WTC11 (cell line): ENCODE data around the gene F10. TPM values are rescaled to one million over a fixed set of nuclear protein-coding genes. Genes with fewer than 3 reads are reported as not detected.

Source experiments
- ATAC-seq: fragments of 200-7000 bp; cut with Tn5 transposase; 2 replicates; pipeline ENCODE4 v1.10.0; 2021; ENCODE audit warnings: mild to moderate bottlenecking, moderate library complexity
- CTCF ChIA-PET: fragments of 300-600 bp; sonication (Branson Sonifier 250); formaldehyde crosslinking; loops from one replicate; lab custom pipeline; 2021; ENCODE audit warnings: antibody characterized with exemption; lab: Charles Lee
- POLR2A ChIA-PET: fragments of 350-600 bp; sonication (Branson Sonifier 250); formaldehyde crosslinking; loops from one replicate; lab custom pipeline; 2021; ENCODE audit warnings: antibody characterized with exemption; lab: Charles Lee
- DNase-seq: peaks from one replicate; pipeline ENCODE4 v3.0.0; 2021; ENCODE audit warnings: low spot score
- H3K27ac Mint-ChIP-seq: 2 replicates; pipeline ENCODE4 v1.8.0; 2021; ENCODE audit warnings: mixed read lengths
- H3K27me3 Mint-ChIP-seq: 2 replicates; pipeline ENCODE4 v1.8.0; 2021; ENCODE audit warnings: low read depth, mild to moderate bottlenecking, moderate library complexity, mixed read lengths
- H3K36me3 Mint-ChIP-seq: 2 replicates; pipeline ENCODE4 v1.8.0; 2021; ENCODE audit warnings: mixed read lengths
- H3K4me1 Mint-ChIP-seq: 2 replicates; pipeline ENCODE4 v1.8.0; 2022; ENCODE audit warnings: mixed read lengths
- H3K4me3 Mint-ChIP-seq: 2 replicates; pipeline ENCODE4 v1.8.0; 2021; ENCODE audit warnings: mild to moderate bottlenecking, moderate library complexity, mixed read lengths
- H3K9me3 Mint-ChIP-seq: 2 replicates; pipeline ENCODE4 v1.8.0; 2021; ENCODE audit warnings: mixed read lengths
- CREB1 ChIP-seq: sonication (generic); formaldehyde crosslinking; IDR thresholded peaks from 2 replicates; pipeline ENCODE4 v1.8.0; 2023; ENCODE audit warnings: mild to moderate bottlenecking, missing genetic modification reagents
- CREM ChIP-seq: sonication (generic); formaldehyde crosslinking; IDR thresholded peaks from 2 replicates; pipeline ENCODE4 v1.8.1; 2022; ENCODE audit warnings: mild to moderate bottlenecking, missing genetic modification reagents, moderate library complexity
- ESRRA ChIP-seq: sonication (generic); formaldehyde crosslinking; IDR thresholded peaks from 2 replicates; pipeline ENCODE4 v1.8.1; 2022; ENCODE audit warnings: mild to moderate bottlenecking, missing genetic modification reagents, borderline replicate concordance
- FOXJ3 ChIP-seq: sonication (generic); formaldehyde crosslinking; IDR thresholded peaks from 2 replicates; pipeline ENCODE4 v1.9.0; 2021; ENCODE audit warnings: missing genetic modification reagents, mild to moderate bottlenecking, borderline replicate concordance
- FOXK1 ChIP-seq: sonication (generic); formaldehyde crosslinking; IDR thresholded peaks from 2 replicates; pipeline ENCODE4 v1.8.0; 2022; ENCODE audit warnings: mild to moderate bottlenecking, moderate library complexity, missing genetic modification reagents
- GTF2I ChIP-seq: fragments of 250-450 bp; sonication (Bioruptor Pico); conservative IDR thresholded peaks from 2 replicates; pipeline ENCODE4 v1.4.0; 2021; ENCODE audit warnings: mild to moderate bottlenecking
- HMGA2 ChIP-seq: fragments of 250-450 bp; sonication (Bioruptor Pico); IDR thresholded peaks from 2 replicates; pipeline ENCODE4 v1.4.0; 2021; ENCODE audit warnings: mild to moderate bottlenecking, moderate library complexity
- NR3C1 ChIP-seq: sonication (generic); formaldehyde crosslinking; conservative IDR thresholded peaks from 2 replicates; pipeline ENCODE4 v1.8.1; 2023; ENCODE audit warnings: low read depth, mild to moderate bottlenecking, missing genetic modification reagents
- RORB ChIP-seq: fragments of 250-450 bp; sonication (Bioruptor Pico); IDR thresholded peaks from 2 replicates; pipeline ENCODE4 v1.9.0; 2021; ENCODE audit warnings: mild to moderate bottlenecking
- SMAD4 ChIP-seq: sonication (generic); formaldehyde crosslinking; IDR thresholded peaks from 2 replicates; pipeline ENCODE4 v1.8.0; 2022; ENCODE audit warnings: mild to moderate bottlenecking, missing genetic modification reagents
- TCF7 ChIP-seq: sonication (generic); formaldehyde crosslinking; IDR thresholded peaks from 2 replicates; pipeline ENCODE4 v1.8.0; 2022; ENCODE audit warnings: mild to moderate bottlenecking, low read depth, missing genetic modification reagents, moderate library complexity
- ZBTB21 ChIP-seq: sonication (generic); formaldehyde crosslinking; IDR thresholded peaks from 2 replicates; pipeline ENCODE4 v1.8.1; 2023; ENCODE audit warnings: mild to moderate bottlenecking, missing genetic modification reagents, borderline replicate concordance
- ZNF219 ChIP-seq: sonication (generic); formaldehyde crosslinking; IDR thresholded peaks from 2 replicates; pipeline ENCODE4 v1.8.0; 2023; ENCODE audit warnings: missing genetic modification reagents, mild to moderate bottlenecking, borderline replicate concordance
- ZNF671 ChIP-seq: fragments of 250-450 bp; sonication (Bioruptor Pico); IDR thresholded peaks from 2 replicates; pipeline ENCODE4 v1.8.0; 2021; ENCODE audit warnings: mild to moderate bottlenecking
- total RNA-seq: library from RNA; stranded (reverse); gene quantifications from 3 replicates; pipeline ENCODE4 v1.2.3, GENCODE V29; 2021
- TF ChIP-seq, protein P1 (sequence below): fragments of 250-450 bp; sonication (Bioruptor Pico); IDR thresholded peaks from 2 replicates; pipeline ENCODE4 v1.9.0; 2021; ENCODE audit warnings: moderate library complexity, mild to moderate bottlenecking, inconsistent platforms, borderline replicate concordance
- TF ChIP-seq, protein P2 (sequence below): sonication (generic); formaldehyde crosslinking; IDR thresholded peaks from 2 replicates; pipeline ENCODE4 v1.8.1; 2023; ENCODE audit warnings: mild to moderate bottlenecking, missing genetic modification reagents
- TF ChIP-seq, protein P3 (sequence below): fragments of 250-450 bp; sonication (Bioruptor Pico); conservative IDR thresholded peaks from 2 replicates; pipeline ENCODE4 v1.9.0; 2021; ENCODE audit warnings: mild to moderate bottlenecking
- TF ChIP-seq, protein P4 (sequence below): sonication (generic); formaldehyde crosslinking; IDR thresholded peaks from 2 replicates; pipeline ENCODE4 v1.8.0; 2022; ENCODE audit warnings: mild to moderate bottlenecking, missing genetic modification reagents
- TF ChIP-seq, protein P5 (sequence below): sonication (generic); formaldehyde crosslinking; IDR thresholded peaks from 2 replicates; pipeline ENCODE4 v1.8.0; 2022; ENCODE audit warnings: mild to moderate bottlenecking, missing genetic modification reagents
- TF ChIP-seq, protein P6 (sequence below): sonication (generic); formaldehyde crosslinking; IDR thresholded peaks from 2 replicates; pipeline ENCODE4 v1.8.0; 2022; ENCODE audit warnings: missing genetic modification reagents
- TF ChIP-seq, protein P7 (sequence below): sonication (generic); formaldehyde crosslinking; IDR thresholded peaks from 2 replicates; pipeline ENCODE4 v1.8.0; 2022; ENCODE audit warnings: mild to moderate bottlenecking, missing genetic modification reagents
- TF ChIP-seq, protein P8 (sequence below): sonication (generic); formaldehyde crosslinking; IDR thresholded peaks from 2 replicates; pipeline ENCODE4 v1.8.0; 2023; ENCODE audit warnings: mild to moderate bottlenecking, missing genetic modification reagents

The F10 gene
- total RNA-seq, 1 experiment from 2014 or later: 0.87 TPM

DNA sequence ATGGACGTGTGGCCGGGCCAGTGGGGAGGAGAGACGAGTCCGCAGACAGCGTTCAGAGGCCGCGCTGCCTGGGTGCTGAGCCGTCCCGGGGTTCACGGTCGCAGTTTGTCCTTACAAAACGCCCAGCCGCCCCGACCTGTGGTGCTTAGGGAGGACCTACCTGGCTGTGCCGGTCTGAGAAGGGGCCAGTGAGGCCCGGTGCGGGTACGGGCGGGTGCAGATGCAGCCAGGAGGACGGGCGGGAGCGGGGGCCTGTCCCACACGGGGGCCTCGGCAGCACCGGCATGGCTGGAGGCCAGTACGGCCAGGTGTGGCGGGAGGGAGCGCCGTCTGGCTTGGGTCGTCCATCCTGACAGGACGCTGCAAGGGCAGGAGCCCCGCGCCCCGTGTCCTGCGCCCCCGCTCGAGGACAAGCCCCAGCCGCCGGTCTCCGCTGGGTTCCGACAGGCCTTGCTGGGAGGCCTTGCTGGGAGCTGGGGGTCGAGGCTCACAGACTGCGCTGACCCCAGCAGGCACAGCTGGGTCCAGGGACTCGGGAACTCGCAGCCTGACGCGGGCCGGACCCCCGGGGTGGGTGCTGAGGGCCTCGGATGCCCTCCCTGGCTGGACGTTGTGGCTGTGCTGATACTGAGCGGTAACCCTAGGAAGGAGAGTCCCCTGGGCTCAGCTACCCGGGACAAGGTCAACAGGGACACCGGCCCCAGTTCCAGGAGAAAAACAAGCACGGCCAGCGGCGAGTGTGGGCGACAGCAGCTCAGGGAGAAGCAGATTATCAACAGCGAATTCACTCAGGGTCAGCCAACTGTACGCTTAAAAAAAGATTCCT is 30.6 kb downstream of the F10 start:
- Mint-ChIP-seq H3K27ac (peak overlapping the region; percentile 53; the same call in 1 of the 2 replicates), H3K4me3 (peak overlapping the region; percentile 63)
- CTCF ChIA-PET: no interaction called here
- TF ChIP-seq, protein P1, sequence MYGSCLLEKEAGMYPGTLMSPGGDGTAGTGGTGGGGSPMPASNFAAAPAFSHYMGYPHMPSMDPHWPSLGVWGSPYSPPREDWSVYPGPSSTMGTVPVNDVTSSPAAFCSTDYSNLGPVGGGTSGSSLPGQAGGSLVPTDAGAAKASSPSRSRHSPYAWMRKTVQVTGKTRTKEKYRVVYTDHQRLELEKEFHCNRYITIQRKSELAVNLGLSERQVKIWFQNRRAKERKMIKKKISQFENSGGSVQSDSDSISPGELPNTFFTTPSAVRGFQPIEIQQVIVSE (CRISPR knock-in tag): no peak
- TF ChIP-seq, protein P2, sequence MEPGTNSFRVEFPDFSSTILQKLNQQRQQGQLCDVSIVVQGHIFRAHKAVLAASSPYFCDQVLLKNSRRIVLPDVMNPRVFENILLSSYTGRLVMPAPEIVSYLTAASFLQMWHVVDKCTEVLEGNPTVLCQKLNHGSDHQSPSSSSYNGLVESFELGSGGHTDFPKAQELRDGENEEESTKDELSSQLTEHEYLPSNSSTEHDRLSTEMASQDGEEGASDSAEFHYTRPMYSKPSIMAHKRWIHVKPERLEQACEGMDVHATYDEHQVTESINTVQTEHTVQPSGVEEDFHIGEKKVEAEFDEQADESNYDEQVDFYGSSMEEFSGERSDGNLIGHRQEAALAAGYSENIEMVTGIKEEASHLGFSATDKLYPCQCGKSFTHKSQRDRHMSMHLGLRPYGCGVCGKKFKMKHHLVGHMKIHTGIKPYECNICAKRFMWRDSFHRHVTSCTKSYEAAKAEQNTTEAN: peak; percentile 59; the same call in 1 of the 2 replicates
- TF ChIP-seq, protein P3, sequence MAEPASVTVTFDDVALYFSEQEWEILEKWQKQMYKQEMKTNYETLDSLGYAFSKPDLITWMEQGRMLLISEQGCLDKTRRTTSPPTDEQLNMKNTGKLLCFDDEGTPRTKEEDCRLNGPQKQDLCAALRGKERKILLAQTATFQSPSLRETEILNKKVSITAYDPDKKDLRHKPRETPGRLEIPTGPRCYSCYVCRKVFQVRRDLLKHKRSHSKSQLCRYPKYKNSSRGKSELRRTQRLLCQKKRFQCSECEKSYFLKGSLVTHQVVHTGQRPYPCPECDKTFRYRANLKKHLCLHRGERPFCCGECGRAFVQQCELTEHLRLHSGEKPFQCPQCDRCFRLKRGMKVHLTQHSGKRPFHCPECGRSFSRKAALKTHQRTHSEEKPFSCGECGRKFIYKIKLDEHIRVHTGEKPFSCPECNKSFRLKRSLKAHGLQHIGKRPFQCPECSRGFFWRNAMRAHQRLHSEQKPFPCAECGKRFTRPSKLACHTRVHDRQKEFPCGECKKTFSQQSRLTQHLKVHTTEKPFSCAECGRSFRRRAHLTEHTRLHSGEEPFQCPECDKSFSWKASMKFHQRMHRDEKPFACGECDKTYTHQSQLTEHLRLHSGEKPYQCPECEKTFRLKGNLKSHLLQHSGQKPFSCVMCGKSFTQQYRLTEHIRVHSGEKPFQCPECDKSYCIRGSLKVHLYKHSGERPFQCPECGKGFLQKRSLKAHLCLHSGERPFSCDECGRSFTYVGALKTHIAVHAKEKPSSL: no peak
- TF ChIP-seq FOXK1 (peak; percentile 69; the same call in 1 of the 2 replicates), GTF2I (CRISPR knock-in tag) (no peak), NR3C1 (CRISPR knock-in tag) (no peak), ZNF671 (no peak), CREB1 (CRISPR knock-in tag) (peak; percentile 57; the same call in 1 of the 2 replicates), CREM (CRISPR knock-in tag) (no peak), RORB (no peak), ESRRA (CRISPR knock-in tag) (peak; percentile 46; the same call in 1 of the 2 replicates), HMGA2 (CRISPR knock-in tag) (no peak), ZBTB21 (CRISPR knock-in tag) (peak; percentile 36; the same call in 1 of the 2 replicates), FOXJ3 (CRISPR knock-in tag) (no peak), ZNF219 (CRISPR knock-in tag) (no peak), SMAD4 (CRISPR knock-in tag) (no peak), TCF7 (CRISPR knock-in tag) (no peak)
- TF ChIP-seq, protein P4, sequence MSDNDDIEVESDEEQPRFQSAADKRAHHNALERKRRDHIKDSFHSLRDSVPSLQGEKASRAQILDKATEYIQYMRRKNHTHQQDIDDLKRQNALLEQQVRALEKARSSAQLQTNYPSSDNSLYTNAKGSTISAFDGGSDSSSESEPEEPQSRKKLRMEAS (CRISPR knock-in tag): peak; percentile 49
- TF ChIP-seq, protein P5, sequence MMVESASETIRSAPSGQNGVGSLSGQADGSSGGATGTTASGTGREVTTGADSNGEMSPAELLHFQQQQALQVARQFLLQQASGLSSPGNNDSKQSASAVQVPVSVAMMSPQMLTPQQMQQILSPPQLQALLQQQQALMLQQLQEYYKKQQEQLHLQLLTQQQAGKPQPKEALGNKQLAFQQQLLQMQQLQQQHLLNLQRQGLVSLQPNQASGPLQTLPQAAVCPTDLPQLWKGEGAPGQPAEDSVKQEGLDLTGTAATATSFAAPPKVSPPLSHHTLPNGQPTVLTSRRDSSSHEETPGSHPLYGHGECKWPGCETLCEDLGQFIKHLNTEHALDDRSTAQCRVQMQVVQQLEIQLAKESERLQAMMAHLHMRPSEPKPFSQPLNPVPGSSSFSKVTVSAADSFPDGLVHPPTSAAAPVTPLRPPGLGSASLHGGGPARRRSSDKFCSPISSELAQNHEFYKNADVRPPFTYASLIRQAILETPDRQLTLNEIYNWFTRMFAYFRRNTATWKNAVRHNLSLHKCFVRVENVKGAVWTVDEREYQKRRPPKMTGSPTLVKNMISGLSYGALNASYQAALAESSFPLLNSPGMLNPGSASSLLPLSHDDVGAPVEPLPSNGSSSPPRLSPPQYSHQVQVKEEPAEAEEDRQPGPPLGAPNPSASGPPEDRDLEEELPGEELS: no peak
- TF ChIP-seq, protein P6, sequence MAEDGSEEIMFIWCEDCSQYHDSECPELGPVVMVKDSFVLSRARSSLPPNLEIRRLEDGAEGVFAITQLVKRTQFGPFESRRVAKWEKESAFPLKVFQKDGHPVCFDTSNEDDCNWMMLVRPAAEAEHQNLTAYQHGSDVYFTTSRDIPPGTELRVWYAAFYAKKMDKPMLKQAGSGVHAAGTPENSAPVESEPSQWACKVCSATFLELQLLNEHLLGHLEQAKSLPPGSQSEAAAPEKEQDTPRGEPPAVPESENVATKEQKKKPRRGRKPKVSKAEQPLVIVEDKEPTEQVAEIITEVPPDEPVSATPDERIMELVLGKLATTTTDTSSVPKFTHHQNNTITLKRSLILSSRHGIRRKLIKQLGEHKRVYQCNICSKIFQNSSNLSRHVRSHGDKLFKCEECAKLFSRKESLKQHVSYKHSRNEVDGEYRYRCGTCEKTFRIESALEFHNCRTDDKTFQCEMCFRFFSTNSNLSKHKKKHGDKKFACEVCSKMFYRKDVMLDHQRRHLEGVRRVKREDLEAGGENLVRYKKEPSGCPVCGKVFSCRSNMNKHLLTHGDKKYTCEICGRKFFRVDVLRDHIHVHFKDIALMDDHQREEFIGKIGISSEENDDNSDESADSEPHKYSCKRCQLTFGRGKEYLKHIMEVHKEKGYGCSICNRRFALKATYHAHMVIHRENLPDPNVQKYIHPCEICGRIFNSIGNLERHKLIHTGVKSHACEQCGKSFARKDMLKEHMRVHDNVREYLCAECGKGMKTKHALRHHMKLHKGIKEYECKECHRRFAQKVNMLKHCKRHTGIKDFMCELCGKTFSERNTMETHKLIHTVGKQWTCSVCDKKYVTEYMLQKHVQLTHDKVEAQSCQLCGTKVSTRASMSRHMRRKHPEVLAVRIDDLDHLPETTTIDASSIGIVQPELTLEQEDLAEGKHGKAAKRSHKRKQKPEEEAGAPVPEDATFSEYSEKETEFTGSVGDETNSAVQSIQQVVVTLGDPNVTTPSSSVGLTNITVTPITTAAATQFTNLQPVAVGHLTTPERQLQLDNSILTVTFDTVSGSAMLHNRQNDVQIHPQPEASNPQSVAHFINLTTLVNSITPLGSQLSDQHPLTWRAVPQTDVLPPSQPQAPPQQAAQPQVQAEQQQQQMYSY: no peak
- TF ChIP-seq, protein P7, sequence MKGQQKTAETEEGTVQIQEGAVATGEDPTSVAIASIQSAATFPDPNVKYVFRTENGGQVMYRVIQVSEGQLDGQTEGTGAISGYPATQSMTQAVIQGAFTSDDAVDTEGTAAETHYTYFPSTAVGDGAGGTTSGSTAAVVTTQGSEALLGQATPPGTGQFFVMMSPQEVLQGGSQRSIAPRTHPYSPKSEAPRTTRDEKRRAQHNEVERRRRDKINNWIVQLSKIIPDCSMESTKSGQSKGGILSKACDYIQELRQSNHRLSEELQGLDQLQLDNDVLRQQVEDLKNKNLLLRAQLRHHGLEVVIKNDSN (CRISPR knock-in tag): no peak
- TF ChIP-seq, protein P8, sequence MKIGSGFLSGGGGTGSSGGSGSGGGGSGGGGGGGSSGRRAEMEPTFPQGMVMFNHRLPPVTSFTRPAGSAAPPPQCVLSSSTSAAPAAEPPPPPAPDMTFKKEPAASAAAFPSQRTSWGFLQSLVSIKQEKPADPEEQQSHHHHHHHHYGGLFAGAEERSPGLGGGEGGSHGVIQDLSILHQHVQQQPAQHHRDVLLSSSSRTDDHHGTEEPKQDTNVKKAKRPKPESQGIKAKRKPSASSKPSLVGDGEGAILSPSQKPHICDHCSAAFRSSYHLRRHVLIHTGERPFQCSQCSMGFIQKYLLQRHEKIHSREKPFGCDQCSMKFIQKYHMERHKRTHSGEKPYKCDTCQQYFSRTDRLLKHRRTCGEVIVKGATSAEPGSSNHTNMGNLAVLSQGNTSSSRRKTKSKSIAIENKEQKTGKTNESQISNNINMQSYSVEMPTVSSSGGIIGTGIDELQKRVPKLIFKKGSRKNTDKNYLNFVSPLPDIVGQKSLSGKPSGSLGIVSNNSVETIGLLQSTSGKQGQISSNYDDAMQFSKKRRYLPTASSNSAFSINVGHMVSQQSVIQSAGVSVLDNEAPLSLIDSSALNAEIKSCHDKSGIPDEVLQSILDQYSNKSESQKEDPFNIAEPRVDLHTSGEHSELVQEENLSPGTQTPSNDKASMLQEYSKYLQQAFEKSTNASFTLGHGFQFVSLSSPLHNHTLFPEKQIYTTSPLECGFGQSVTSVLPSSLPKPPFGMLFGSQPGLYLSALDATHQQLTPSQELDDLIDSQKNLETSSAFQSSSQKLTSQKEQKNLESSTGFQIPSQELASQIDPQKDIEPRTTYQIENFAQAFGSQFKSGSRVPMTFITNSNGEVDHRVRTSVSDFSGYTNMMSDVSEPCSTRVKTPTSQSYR (CRISPR knock-in tag): no peak

More for the DNA sequence above, 30.6 kb downstream of the F10 start:
- Mint-ChIP-seq H3K9me3 (peaks cover 12% of the 10 kb centered on the region), H3K4me1 (peaks cover 19% of the 10 kb centered on the region), H3K27me3 (peaks cover 25% of the 10 kb centered on the region), H3K36me3 (no peaks in the 10 kb centered on the region)
- DNase-seq (peak; percentile 62), ATAC-seq (peak; percentile 59)
- POLR2A ChIA-PET: interaction anchor here (0.6 kb wide), 1 partner anchor 55 kb away, joined by 3 read pairs; the partner anchor contains the start of gene PCID2
